HEK293 (cell line): ENCODE data around the gene ERG.

ENCODE experiments used
- CTCF ChIA-PET: fragments of 350-600 bp; formaldehyde crosslinking; extraction: SDS; loops from one replicate; lab custom pipeline; 2021; ENCODE audit warnings: antibody characterized with exemption; lab: Yijun Ruan, JAX
- POLR2A ChIA-PET: fragments of 300-600 bp; formaldehyde crosslinking; extraction: SDS; loops from one replicate; lab custom pipeline; 2020; ENCODE audit warnings: antibody characterized with exemption, inconsistent platforms; lab: Yijun Ruan, JAX
- H3K27ac ChIP-seq: fragments of 200-500 bp; sonication (Bioruptor generic); 2 replicates; pipeline ENCODE4 v1.5.1; 2014; ENCODE audit warnings: low read depth, low read length, control low read depth, inconsistent platforms; ENCODE audit errors: extremely low read depth
- H3K36me3 ChIP-seq, 2 experiments: fragments of 200-500 bp in 1 of 2; sonication (Bioruptor generic) in 1 of 2; 1 replicate in 1 of 2; 2 replicates in 1 of 2; pipeline ENCODE4 v1.5.1; 2014 to 2017; ENCODE audit warnings: inconsistent platforms in 2 of 2, low read length in 2 of 2; ENCODE audit not compliant: control insufficient read depth in 2 of 2, insufficient read depth in 1 of 2
- H3K4me1 ChIP-seq: fragments of 200-500 bp; sonication (Bioruptor generic); 2 replicates; pipeline ENCODE4 v1.5.1; 2014; ENCODE audit warnings: mild to moderate bottlenecking, low read length, inconsistent platforms; ENCODE audit not compliant: control insufficient read depth, insufficient read depth
- H3K4me3 ChIP-seq: 2 replicates; pipeline ENCODE4 v1.5.1; 2011; ENCODE audit warnings: low read depth, mild to moderate bottlenecking, control low read depth, low read length, moderate library complexity
- H3K9me3 ChIP-seq: fragments of 200-500 bp; sonication (Bioruptor generic); 2 replicates; pipeline ENCODE4 v1.5.1; 2014; ENCODE audit warnings: low read depth, low read length, inconsistent platforms; ENCODE audit not compliant: control insufficient read depth, insufficient read depth
- BCL6B ChIP-seq: fragments of 450-650 bp; formaldehyde crosslinking; IDR thresholded peaks from 2 replicates; pipeline ENCODE4 v1.5.1; 2017; ENCODE audit warnings: missing biosample characterization, missing genetic modification characterization
- OSR2 ChIP-seq: fragments of 450-650 bp; formaldehyde crosslinking; IDR thresholded peaks from 2 replicates; pipeline ENCODE4 v1.5.1; 2016; ENCODE audit warnings: missing biosample characterization, missing genetic modification characterization
- PRDM6 ChIP-seq: fragments of 450-650 bp; formaldehyde crosslinking; IDR thresholded peaks from 2 replicates; pipeline ENCODE4 v1.5.1; 2017; ENCODE audit warnings: missing biosample characterization, missing genetic modification characterization
- RBAK ChIP-seq: fragments of 450-650 bp; formaldehyde crosslinking; IDR thresholded peaks from 2 replicates; pipeline ENCODE4 v1.5.1; 2016; ENCODE audit warnings: missing biosample characterization, missing genetic modification characterization
- SCRT1 ChIP-seq: fragments of 450-650 bp; formaldehyde crosslinking; IDR thresholded peaks from 2 replicates; pipeline ENCODE4 v1.5.1; 2016; ENCODE audit warnings: missing biosample characterization, missing genetic modification characterization, borderline replicate concordance
- YY1 ChIP-seq: fragments of 450-650 bp; formaldehyde crosslinking; IDR thresholded peaks from 2 replicates; pipeline ENCODE4 v1.5.1; 2018; ENCODE audit warnings: missing biosample characterization, missing genetic modification characterization
- YY2 ChIP-seq: fragments of 450-650 bp; formaldehyde crosslinking; IDR thresholded peaks from 2 replicates; pipeline ENCODE4 v1.5.1; 2016; ENCODE audit warnings: missing biosample characterization, missing genetic modification characterization
- ZBTB17 ChIP-seq: fragments of 450-650 bp; formaldehyde crosslinking; IDR thresholded peaks from 2 replicates; pipeline ENCODE4 v1.5.1; 2016; ENCODE audit warnings: missing biosample characterization, missing genetic modification characterization
- ZBTB48 ChIP-seq: fragments of 450-650 bp; formaldehyde crosslinking; IDR thresholded peaks from 2 replicates; pipeline ENCODE4 v1.5.1; 2016; ENCODE audit warnings: missing biosample characterization, missing genetic modification characterization
- ZBTB6 ChIP-seq: fragments of 450-650 bp; formaldehyde crosslinking; IDR thresholded peaks from 2 replicates; pipeline ENCODE4 v1.5.1; 2017; ENCODE audit warnings: missing biosample characterization, missing genetic modification characterization
- ZFP3 ChIP-seq: fragments of 450-650 bp; formaldehyde crosslinking; IDR thresholded peaks from 2 replicates; pipeline ENCODE4 v1.5.1; 2016; ENCODE audit warnings: low read depth, missing biosample characterization, missing genetic modification characterization
- ZFP41 ChIP-seq: fragments of 450-650 bp; formaldehyde crosslinking; IDR thresholded peaks from 2 replicates; pipeline ENCODE4 v1.5.1; 2016; ENCODE audit warnings: missing biosample characterization, missing genetic modification characterization, borderline replicate concordance
- ZNF112 ChIP-seq: fragments of 450-650 bp; formaldehyde crosslinking; IDR thresholded peaks from 2 replicates; pipeline ENCODE4 v1.5.0; 2017; ENCODE audit warnings: missing biosample characterization, missing genetic modification characterization
- ZNF140 ChIP-seq: fragments of 450-650 bp; formaldehyde crosslinking; IDR thresholded peaks from 2 replicates; pipeline ENCODE4 v1.5.1; 2016; ENCODE audit warnings: missing biosample characterization, missing genetic modification characterization
- ZNF16 ChIP-seq: fragments of 450-650 bp; formaldehyde crosslinking; IDR thresholded peaks from 2 replicates; pipeline ENCODE4 v1.5.1; 2016; ENCODE audit warnings: low read depth, missing biosample characterization, missing genetic modification characterization
- ZNF2 ChIP-seq: fragments of 450-650 bp; formaldehyde crosslinking; IDR thresholded peaks from 2 replicates; pipeline ENCODE4 v1.5.1; 2016; ENCODE audit warnings: missing biosample characterization, missing genetic modification characterization
- ZNF214 ChIP-seq: fragments of 450-650 bp; formaldehyde crosslinking; IDR thresholded peaks from 2 replicates; pipeline ENCODE4 v1.5.1; 2017; ENCODE audit warnings: missing biosample characterization, mild to moderate bottlenecking, missing genetic modification characterization, borderline replicate concordance
- ZNF266 ChIP-seq: fragments of 450-650 bp; formaldehyde crosslinking; IDR thresholded peaks from 2 replicates; pipeline ENCODE4 v1.5.1; 2016; ENCODE audit warnings: missing biosample characterization, missing genetic modification characterization, low read depth
- ZNF311 ChIP-seq: fragments of 450-650 bp; formaldehyde crosslinking; IDR thresholded peaks from 2 replicates; pipeline ENCODE4 v1.5.1; 2017; ENCODE audit warnings: missing biosample characterization, missing genetic modification characterization, borderline replicate concordance
- ZNF341 ChIP-seq: fragments of 450-650 bp; formaldehyde crosslinking; IDR thresholded peaks from 2 replicates; pipeline ENCODE4; 2016; ENCODE audit warnings: low read depth, missing biosample characterization, missing genetic modification characterization
- ZNF350 ChIP-seq: fragments of 450-650 bp; formaldehyde crosslinking; IDR thresholded peaks from 2 replicates; pipeline ENCODE4 v1.5.0; 2017; ENCODE audit warnings: missing biosample characterization, mild to moderate bottlenecking, missing genetic modification characterization
- ZNF354C ChIP-seq: fragments of 450-650 bp; formaldehyde crosslinking; IDR thresholded peaks from 2 replicates; pipeline ENCODE4 v1.5.1; 2016; ENCODE audit warnings: missing biosample characterization, missing genetic modification characterization, low read depth, borderline replicate concordance
- ZNF423 ChIP-seq: fragments of 450-650 bp; formaldehyde crosslinking; IDR thresholded peaks from 2 replicates; pipeline ENCODE4 v1.5.1; 2016; ENCODE audit warnings: missing biosample characterization, missing genetic modification characterization
- ZNF48 ChIP-seq: fragments of 450-650 bp; formaldehyde crosslinking; IDR thresholded peaks from 2 replicates; pipeline ENCODE4 v1.5.1; 2016; ENCODE audit warnings: missing biosample characterization, missing genetic modification characterization
- ZNF501 ChIP-seq: fragments of 450-650 bp; formaldehyde crosslinking; IDR thresholded peaks from 2 replicates; pipeline ENCODE4 v1.5.1; 2016; ENCODE audit warnings: missing biosample characterization, missing genetic modification characterization
- ZNF560 ChIP-seq: fragments of 450-650 bp; formaldehyde crosslinking; IDR thresholded peaks from 2 replicates; pipeline ENCODE4 v1.5.1; 2017; ENCODE audit warnings: missing biosample characterization, missing genetic modification characterization, borderline replicate concordance
- ZNF561 ChIP-seq: fragments of 450-650 bp; IDR thresholded peaks from 2 replicates; pipeline ENCODE4 v1.5.1; 2018; ENCODE audit warnings: missing biosample characterization, missing genetic modification characterization, borderline replicate concordance
- ZNF624 ChIP-seq: fragments of 450-650 bp; formaldehyde crosslinking; IDR thresholded peaks from 2 replicates; pipeline ENCODE4 v1.5.1; 2017; ENCODE audit warnings: missing biosample characterization, missing genetic modification characterization
- ZNF629 ChIP-seq: fragments of 450-650 bp; formaldehyde crosslinking; IDR thresholded peaks from 2 replicates; pipeline ENCODE4 v1.5.1; 2017; ENCODE audit warnings: missing biosample characterization, missing genetic modification characterization
- ZNF654 ChIP-seq: fragments of 450-650 bp; formaldehyde crosslinking; IDR thresholded peaks from 2 replicates; pipeline ENCODE4 v1.5.1; 2016; ENCODE audit warnings: low read depth, missing biosample characterization, missing genetic modification characterization
- ZNF768 ChIP-seq: fragments of 450-650 bp; formaldehyde crosslinking; IDR thresholded peaks from 2 replicates; pipeline ENCODE4 v1.5.1; 2018; ENCODE audit warnings: missing biosample characterization, mild to moderate bottlenecking, missing genetic modification characterization
- ZNF837 ChIP-seq: fragments of 450-650 bp; formaldehyde crosslinking; IDR thresholded peaks from 2 replicates; pipeline ENCODE4 v1.5.1; 2016; ENCODE audit warnings: missing biosample characterization, missing genetic modification characterization

The ERG gene

GRCh38 chr21:38486706-38487105 lies 11.6 kb downstream of the ERG start:
- Histone ChIP-seq H3K4me1 (peaks cover 15% of the 10 kb centered on the region; the same call in 1 of the 2 replicates), H3K27ac (no peak overlapping the region), H3K4me3 (no peak overlapping the region), H3K36me3 (no peaks in the 10 kb centered on the region), H3K9me3 (no peaks in the 10 kb centered on the region)
- TF ChIP-seq ZNF140 (tag by site-specific recombination) (no peak), RBAK (no peak), ZNF768 (tag by site-specific recombination) (no peak), ZNF214 (tag by site-specific recombination) (no peak), YY2 (tag by site-specific recombination) (no peak), ZFP41 (tag by site-specific recombination) (no peak), PRDM6 (no peak), ZNF16 (tag by site-specific recombination) (no peak), YY1 (tag by site-specific recombination) (no peak), ZBTB6 (no peak), ZNF311 (tag by site-specific recombination) (no peak), ZNF560 (tag by site-specific recombination) (no peak), BCL6B (tag by site-specific recombination) (no peak), ZNF624 (tag by site-specific recombination) (no peak), ZNF654 (no peak), SCRT1 (no peak), ZNF354C (no peak)
- ChIA-PET POLR2A (no interaction called here), CTCF (no interaction called here)

GRCh38 chr21:38486221-38486620 lies 12.1 kb downstream of the ERG start:
- Histone ChIP-seq H3K36me3 (no peaks in the 10 kb centered on the region), H3K4me3 (no peak overlapping the region), H3K27ac (no peak overlapping the region), H3K4me1 (peaks cover 15% of the 10 kb centered on the region; the same call in 1 of the 2 replicates), H3K9me3 (no peaks in the 10 kb centered on the region)
- TF ChIP-seq OSR2 (tag by site-specific recombination) = no peak
- no peak for TF ChIP-seq ZBTB17
- no peak for TF ChIP-seq ZBTB48 (tag by site-specific recombination)
- no peak for TF ChIP-seq ZNF629 (tag by site-specific recombination)
- no peak for TF ChIP-seq ZNF341 (tag by site-specific recombination)
- no peak for TF ChIP-seq ZNF354C
- TF ChIP-seq ZFP3 (tag by site-specific recombination) = no peak
- no peak for TF ChIP-seq ZNF2 (tag by site-specific recombination)
- TF ChIP-seq ZNF266 = no peak
- no peak for TF ChIP-seq ZNF501 (tag by site-specific recombination)
- no peak for TF ChIP-seq ZNF112 (tag by site-specific recombination)
- TF ChIP-seq ZNF561 (tag by site-specific recombination) = no peak
- no peak for TF ChIP-seq ZNF350 (tag by site-specific recombination)
- no peak for TF ChIP-seq ZNF423 (tag by site-specific recombination)
- TF ChIP-seq ZNF837 (tag by site-specific recombination) = no peak
- no peak for TF ChIP-seq ZNF48 (tag by site-specific recombination)
- TF ChIP-seq ZNF560 (tag by site-specific recombination) = no peak
- POLR2A ChIA-PET = no interaction called here
- CTCF ChIA-PET = no interaction called here
